CD14-positive monocyte (primary cell): ENCODE results near the gene FGD2. TPM values are rescaled to one million over a fixed set of nuclear protein-coding genes. Genes with fewer than 3 reads are reported as not detected.
A peak's percentile ranks its signal among the peaks of the same experiment; 100 is the strongest.

Experiments used
- DNase-seq, 3 donors: peaks; one replicate each; pipeline ENCODE4 v3.0.0-alpha.2; 2011 to 2022
- H2AFZ ChIP-seq: 2 replicates; pipeline ENCODE4 v1.6.0; 2012; ENCODE audit warnings: mild to moderate bottlenecking, low read depth, low read length, inconsistent platforms; ENCODE audit not compliant: insufficient read depth, poor library complexity, severe bottlenecking
- H3K27ac ChIP-seq, 2 donors: 1 replicate in 1 of 2; 2 replicates in 1 of 2; pipeline ENCODE4 v1.5.1; 2012 to 2013; ENCODE audit warnings: low read length in 2 of 2, control low read depth in 1 of 2, inconsistent platforms in 1 of 2, low read depth in 1 of 2, mild to moderate bottlenecking in 1 of 2
- H3K27me3 ChIP-seq, 2 donors: one replicate each; pipeline versions ENCODE4 v1.6.0 to v1.6.1; 2011 to 2013; ENCODE audit warnings: low read length in 2 of 2; ENCODE audit not compliant: control insufficient read depth in 2 of 2, insufficient read depth in 2 of 2
- H3K36me3 ChIP-seq, 2 donors: replicated peaks in 1 of 2; 1 replicate in 1 of 2; 2 replicates in 1 of 2; pipeline versions ENCODE4 v1.5.1 to v1.6.1; 2012 to 2013; ENCODE audit warnings: low read length in 2 of 2, control low read depth in 1 of 2, inconsistent platforms in 1 of 2, mild to moderate bottlenecking in 1 of 2; ENCODE audit not compliant: insufficient read depth in 2 of 2, control insufficient read depth in 1 of 2
- H3K4me1 ChIP-seq, 2 donors: 1 replicate in 1 of 2; 2 replicates in 1 of 2; pipeline versions ENCODE4 v1.5.1 to v1.6.1; 2012 to 2013; ENCODE audit warnings: low read length in 2 of 2, control low read depth in 1 of 2, inconsistent platforms in 1 of 2, mild to moderate bottlenecking in 1 of 2, moderate library complexity in 1 of 2; ENCODE audit not compliant: insufficient read depth in 2 of 2, control insufficient read depth in 1 of 2
- H3K4me2 ChIP-seq: replicated peaks from 2 replicates; pipeline ENCODE3; 2012; ENCODE audit warnings: low read length, moderate library complexity, mild to moderate bottlenecking; ENCODE audit not compliant: poor library complexity, severe bottlenecking; ENCODE audit errors: extremely low read depth
- H3K4me3 ChIP-seq, 3 experiments: fragments of 200-600 bp in 1 of 3; sonication (generic) in 1 of 3; replicated peaks in 1 of 3; 1 replicate in 2 of 3; 2 replicates in 1 of 3; pipeline ENCODE4 v1.5.1; 2011 to 2013; ENCODE audit warnings: low read length in 3 of 3, mild to moderate bottlenecking in 3 of 3, control low read depth in 2 of 3, low read depth in 2 of 3, inconsistent platforms in 1 of 3, moderate library complexity in 1 of 3
- H3K79me2 ChIP-seq: 2 replicates; pipeline ENCODE4 v1.6.0; 2012; ENCODE audit warnings: mild to moderate bottlenecking, control low read depth, inconsistent platforms, low read length, moderate library complexity; ENCODE audit not compliant: insufficient read depth
- H3K9ac ChIP-seq: 2 replicates; pipeline ENCODE4 v1.6.0; 2017; ENCODE audit warnings: low read length, mild to moderate bottlenecking; ENCODE audit not compliant: insufficient read depth, poor library complexity, severe bottlenecking
- H3K9me3 ChIP-seq, 2 donors: replicated peaks in 1 of 2; 1 replicate in 1 of 2; 2 replicates in 1 of 2; pipeline versions ENCODE4 v1.5.1 to v1.6.1; 2012 to 2013; ENCODE audit warnings: low read length in 2 of 2, control low read depth in 1 of 2; ENCODE audit not compliant: control insufficient read depth in 1 of 2, insufficient read depth in 1 of 2
- H4K20me1 ChIP-seq: 2 replicates; pipeline ENCODE4 v1.6.0; 2012; ENCODE audit warnings: mild to moderate bottlenecking, low read length, control low read depth, moderate library complexity; ENCODE audit not compliant: insufficient read depth
- H3K27ac Mint-ChIP-seq, 7 donors: one replicate each; pipeline ENCODE4 v1.8.0; 2020; ENCODE audit warnings: mild to moderate bottlenecking in 7 of 7, mixed read lengths in 7 of 7, moderate library complexity in 6 of 7, inconsistent platforms in 2 of 7
- H3K27me3 Mint-ChIP-seq, 3 donors: one replicate each; pipeline ENCODE4 v1.8.0; 2021 to 2022; ENCODE audit warnings: low read depth in 3 of 3, mild to moderate bottlenecking in 3 of 3, mixed read lengths in 3 of 3, moderate library complexity in 3 of 3, inconsistent platforms in 1 of 3
- H3K36me3 Mint-ChIP-seq, 2 donors: one replicate each; pipeline ENCODE4 v1.8.0; 2020; ENCODE audit warnings: mixed read lengths in 2 of 2, inconsistent platforms in 1 of 2, mild to moderate bottlenecking in 1 of 2
- H3K4me1 Mint-ChIP-seq: one replicate; pipeline ENCODE4 v1.8.0; 2020; ENCODE audit warnings: mild to moderate bottlenecking, mixed read lengths
- H3K4me3 Mint-ChIP-seq, 2 donors: one replicate each; pipeline ENCODE4 v1.8.0; 2020; ENCODE audit warnings: mild to moderate bottlenecking in 2 of 2, mixed read lengths in 2 of 2, moderate library complexity in 1 of 2
- H3K9me3 Mint-ChIP-seq, 7 donors: one replicate each; pipeline ENCODE4 v1.8.0; 2020 to 2022; ENCODE audit warnings: mixed read lengths in 7 of 7, mild to moderate bottlenecking in 6 of 7, moderate library complexity in 6 of 7, inconsistent platforms in 2 of 7
- WGBS: methylation state at CpG from one replicate; pipeline ENCODE4 v1.1.5; 2013; ENCODE audit warnings: missing lambda C conversion rate; ENCODE audit not compliant: insufficient coverage; 5-methylcytosine and 5-hydroxymethylcytosine counted together
- intact Hi-C, 2 donors: fragments of 100-400 bp; cut with micrococcal nuclease; formaldehyde crosslinking; loops; one replicate each; pipeline versions ENCODE4 v1.15.0 to v1.15.1; 2023
- polyA plus RNA-seq, 3 donors: library from polyadenylated mRNA; depleted of rRNA in 1 of 3; unstranded in 2 of 3; stranded (reverse) in 1 of 3; fragments of 300-500 nt in 2 of 3; fragments of >200 nt in 1 of 3; fragmentation: Illumina TruSeq in 2 of 3; gene quantifications; 1 replicate in 2 of 3; 2 replicates in 1 of 3; pipeline ENCODE4 v1.2.3, GENCODE V29; 2012 to 2021
- TF ChIP-seq, protein P1 (sequence below): fragments of 200-600 bp; IDR thresholded peaks from one replicate; pipeline ENCODE4 v1.8.0; 2022; ENCODE audit warnings: antibody characterized with exemption, mild to moderate bottlenecking

Gene FGD2
- polyA plus RNA-seq, 3 donors = 25.3 to 356 (median 50.0) TPM

DNA sequence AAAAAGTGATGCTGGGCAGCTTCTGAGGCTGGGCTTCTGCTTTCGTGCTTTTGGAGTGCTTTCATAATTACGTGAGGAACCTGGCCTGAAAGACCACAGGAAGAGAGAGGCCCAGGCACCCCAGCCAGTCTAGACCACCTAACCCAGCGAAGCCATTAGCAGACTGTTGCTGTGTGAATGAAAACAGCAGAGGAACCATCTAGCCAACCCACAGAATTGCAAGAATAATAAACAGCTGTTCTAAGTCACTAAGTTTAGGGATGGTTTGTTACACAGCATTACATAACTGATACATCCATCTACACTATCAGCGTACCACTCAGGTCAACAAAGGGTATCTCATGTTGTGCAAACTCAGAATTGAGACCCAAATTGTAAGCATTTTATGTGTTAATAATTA is 34.5 kb downstream of the FGD2 start:
- Mint-ChIP-seq H3K36me3 (peaks cover 30 to 46% of the 10 kb centered on the region in 2 donors), H3K4me1 (peaks cover 21% of the 10 kb centered on the region), H3K27ac (peak overlapping the region; percentile 24 to 91 (median 83)), H3K27me3 (peaks cover 0 to 1% (median 0%) of the 10 kb centered on the region in 3 donors), H3K9me3 (peaks cover 0 to 7% (median 1%) of the 10 kb centered on the region in 7 donors), H3K4me3 (no peak overlapping the region)
- Histone ChIP-seq H2AFZ (no peak overlapping the region), H3K27ac (peak overlapping the region in 1 of 2 donors; percentile 37), H3K4me2 (no peak overlapping the region), H3K9me3 (no peaks in the 10 kb centered on the region), H3K9ac (no peak overlapping the region), H3K27me3 (no peaks in the 10 kb centered on the region), H3K79me2 (no peaks in the 10 kb centered on the region), H3K36me3 (peaks cover 13 to 45% of the 10 kb centered on the region in 2 donors), H4K20me1 (no peaks in the 10 kb centered on the region), H3K4me1 (peaks cover 14 to 17% of the 10 kb centered on the region in 2 donors), H3K4me3 (no peak overlapping the region)
- DNase-seq = peak in 2 of 3 donors; percentile 32 to 40
- TF ChIP-seq, protein P1, sequence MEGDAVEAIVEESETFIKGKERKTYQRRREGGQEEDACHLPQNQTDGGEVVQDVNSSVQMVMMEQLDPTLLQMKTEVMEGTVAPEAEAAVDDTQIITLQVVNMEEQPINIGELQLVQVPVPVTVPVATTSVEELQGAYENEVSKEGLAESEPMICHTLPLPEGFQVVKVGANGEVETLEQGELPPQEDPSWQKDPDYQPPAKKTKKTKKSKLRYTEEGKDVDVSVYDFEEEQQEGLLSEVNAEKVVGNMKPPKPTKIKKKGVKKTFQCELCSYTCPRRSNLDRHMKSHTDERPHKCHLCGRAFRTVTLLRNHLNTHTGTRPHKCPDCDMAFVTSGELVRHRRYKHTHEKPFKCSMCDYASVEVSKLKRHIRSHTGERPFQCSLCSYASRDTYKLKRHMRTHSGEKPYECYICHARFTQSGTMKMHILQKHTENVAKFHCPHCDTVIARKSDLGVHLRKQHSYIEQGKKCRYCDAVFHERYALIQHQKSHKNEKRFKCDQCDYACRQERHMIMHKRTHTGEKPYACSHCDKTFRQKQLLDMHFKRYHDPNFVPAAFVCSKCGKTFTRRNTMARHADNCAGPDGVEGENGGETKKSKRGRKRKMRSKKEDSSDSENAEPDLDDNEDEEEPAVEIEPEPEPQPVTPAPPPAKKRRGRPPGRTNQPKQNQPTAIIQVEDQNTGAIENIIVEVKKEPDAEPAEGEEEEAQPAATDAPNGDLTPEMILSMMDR = no peak
- intact Hi-C loops = no loop called here
- WGBS = no CpG with 5 or more reads among the region's 4 CpGs

DNA sequence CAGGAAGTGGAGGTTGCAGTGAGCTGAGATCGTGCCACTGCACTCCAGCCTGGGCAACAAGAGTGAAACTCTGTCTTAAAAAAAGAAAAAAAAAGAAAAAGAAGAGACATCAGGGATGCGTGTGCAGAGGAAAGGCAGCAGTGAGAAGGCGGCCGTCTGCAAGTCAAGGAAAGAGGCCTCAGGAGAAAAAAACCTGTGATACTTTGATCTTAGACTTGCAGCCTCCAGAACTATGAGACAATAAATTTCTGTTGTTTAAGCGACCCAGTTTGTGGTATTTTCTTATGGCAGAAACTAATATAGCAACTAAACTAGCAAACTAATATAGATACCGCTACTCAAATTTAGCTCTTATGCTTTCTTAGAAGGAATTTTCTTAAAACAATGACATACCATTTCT is 36.1 kb downstream of the FGD2 start:
- WGBS = 73% methylated on average over 3 of the region's 6 CpGs
- peaks cover 14 to 17% of the 10 kb centered on the region in 2 donors for H3K4me1 ChIP-seq
- intact Hi-C loops = no loop called here
- H3K36me3 ChIP-seq = peaks cover 6 to 31% of the 10 kb centered on the region in 2 donors
- no peak overlapping the region for H3K4me3 ChIP-seq
- peaks cover 0 to 1% (median 0%) of the 10 kb centered on the region in 3 donors for H3K27me3 Mint-ChIP-seq
- H3K27me3 ChIP-seq = no peaks in the 10 kb centered on the region
- no peak for DNase-seq
- peaks cover 0 to 7% (median 1%) of the 10 kb centered on the region in 7 donors for H3K9me3 Mint-ChIP-seq
- peaks cover 18 to 34% of the 10 kb centered on the region in 2 donors for H3K36me3 Mint-ChIP-seq
- no peaks in the 10 kb centered on the region for H3K79me2 ChIP-seq
- H3K9ac ChIP-seq = no peak overlapping the region
- H4K20me1 ChIP-seq = no peaks in the 10 kb centered on the region
- H3K27ac ChIP-seq = no peak overlapping the region
- no peaks in the 10 kb centered on the region for H3K9me3 ChIP-seq
- H3K4me3 Mint-ChIP-seq = no peak overlapping the region
- peak overlapping the region in 1 of 7 donors; percentile 21 for H3K27ac Mint-ChIP-seq
- peaks cover 22% of the 10 kb centered on the region for H3K4me1 Mint-ChIP-seq
- TF ChIP-seq, protein P1 = no peak
- H2AFZ ChIP-seq = no peak overlapping the region
- no peak overlapping the region for H3K4me2 ChIP-seq
